HG03135 (cell line): ENCODE measurements around the gene WDR49.
"Not testable (repeated sequence)": the region's sequence is repeated elsewhere in the genome, so short reads cannot be mapped to it uniquely, and the experiment has no call there.

Source experiments
- ATAC-seq: cut with Tn5 transposase; IDR thresholded peaks from one replicate; pipeline ENCODE4 v1.9.1; 2021; ENCODE audit warnings: mild to moderate bottlenecking, moderate library complexity; ENCODE audit not compliant: unreplicated experiment

WDR49 gene

DNA sequence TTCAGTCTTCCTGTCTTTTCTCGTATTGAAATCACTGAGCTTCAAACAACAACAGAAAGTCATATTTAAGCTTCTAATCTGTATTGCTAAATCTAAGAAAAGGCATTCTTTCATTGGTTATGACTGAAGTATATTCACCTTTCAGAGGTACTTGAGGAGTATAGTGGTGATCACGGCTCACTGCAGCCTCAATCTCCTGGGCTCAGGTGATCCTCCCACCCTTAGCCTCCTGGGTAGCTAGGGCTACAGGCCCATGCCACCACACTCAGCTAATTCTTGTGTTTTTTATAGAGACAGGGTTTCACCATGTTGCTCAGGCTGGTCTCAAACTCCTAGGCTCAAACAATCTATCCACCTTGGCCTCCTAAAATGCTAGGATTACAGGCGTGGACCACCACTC lies 38.7 kb downstream of the WDR49 start:
- no peak for ATAC-seq

DNA sequence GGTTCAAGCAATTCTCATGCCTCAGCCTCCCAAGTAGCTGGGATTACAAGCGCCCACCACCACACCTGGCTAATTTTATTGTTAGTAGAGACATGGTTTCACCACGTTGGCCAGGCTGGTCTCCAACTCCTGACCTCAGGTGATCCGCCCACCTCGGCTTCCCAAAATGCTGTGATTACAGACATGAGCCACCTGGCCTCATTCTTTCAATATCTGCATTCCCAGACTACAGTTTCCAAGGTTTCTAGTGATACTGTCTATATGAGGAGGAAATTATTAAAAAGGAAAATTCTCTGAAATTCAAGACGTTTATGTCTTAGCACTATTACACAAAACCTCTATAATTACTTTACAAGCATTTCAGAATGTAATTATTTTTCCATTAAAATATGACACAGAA lies 39.5 kb downstream of the WDR49 start:
- ATAC-seq = not testable (repeated sequence)

DNA sequence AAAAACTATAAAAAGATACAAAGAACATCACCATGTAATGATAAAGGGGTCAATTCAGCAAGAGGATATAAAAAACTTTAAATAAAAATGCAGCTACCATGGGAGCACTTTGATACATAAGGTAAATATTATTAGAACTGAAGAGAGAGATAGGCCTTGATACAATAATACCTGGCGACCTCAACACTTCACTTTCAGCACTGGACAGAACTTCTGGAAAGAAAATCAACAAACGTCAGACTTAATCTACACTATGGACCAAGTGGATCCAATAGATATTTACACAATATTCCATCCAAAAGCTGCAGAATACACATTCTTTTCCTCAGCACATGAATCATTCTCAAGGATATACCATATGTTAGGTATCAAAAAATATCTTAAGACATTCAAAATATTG lies 42.0 kb downstream of the WDR49 start:
- no peak for ATAC-seq

DNA sequence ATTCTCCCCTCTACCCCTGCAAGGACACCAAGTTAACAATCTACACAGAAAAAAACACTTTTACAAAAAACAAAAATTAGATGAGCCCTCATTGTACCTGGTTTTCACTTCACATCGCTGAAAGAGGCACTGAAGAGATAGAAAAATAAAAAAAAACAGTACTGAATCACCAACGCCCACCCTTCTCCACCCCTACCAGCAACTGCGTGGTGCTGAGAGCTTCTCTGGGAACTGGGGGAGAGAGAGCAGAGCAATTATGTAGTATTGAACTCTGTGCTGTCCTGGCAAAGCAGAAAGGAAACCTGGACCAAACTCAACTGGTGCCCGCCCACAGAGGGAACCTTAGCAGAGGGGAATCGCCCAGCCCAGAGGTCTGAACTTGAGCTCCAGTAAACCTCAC lies 44.6 kb downstream of the WDR49 start:
- no peak for ATAC-seq

DNA sequence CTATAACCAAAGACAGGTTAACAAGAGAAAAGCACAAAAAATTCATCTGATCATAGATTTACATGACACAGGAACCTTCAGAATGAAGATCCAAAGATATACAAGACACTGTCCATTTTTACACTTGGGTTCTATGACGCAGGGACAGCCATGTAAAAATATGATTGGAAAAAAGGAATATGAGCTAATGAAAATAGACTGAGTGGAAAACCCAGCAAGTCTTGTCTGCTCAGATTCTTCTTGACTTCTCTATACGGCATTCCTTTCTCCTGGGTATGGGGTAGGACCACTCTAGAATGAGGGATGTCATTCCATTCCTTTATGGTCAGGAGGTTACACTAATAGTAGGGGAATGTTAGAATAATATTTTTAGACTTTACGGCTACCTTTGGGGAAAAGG lies 46.9 kb downstream of the WDR49 start:
- no peak for ATAC-seq

DNA sequence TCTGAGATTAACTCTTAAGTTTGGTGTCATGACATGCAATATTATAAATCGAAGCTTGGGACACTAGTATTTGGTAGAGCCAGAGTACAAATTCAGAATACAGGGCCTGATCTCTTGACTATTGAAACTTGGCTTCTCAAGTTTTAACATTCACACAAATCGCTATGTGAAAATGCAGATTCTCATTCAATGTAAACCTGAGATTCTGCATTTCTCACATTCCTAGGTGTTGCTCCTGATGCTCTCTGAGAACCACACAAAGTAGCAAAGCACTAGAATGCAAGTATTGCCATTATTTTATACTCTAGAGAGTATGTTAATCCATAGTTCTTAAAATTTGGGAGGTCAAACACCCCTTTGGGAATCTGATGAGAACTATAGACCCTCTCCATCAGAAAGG lies 47.9 kb downstream of the WDR49 start:
- ATAC-seq = no peak

DNA sequence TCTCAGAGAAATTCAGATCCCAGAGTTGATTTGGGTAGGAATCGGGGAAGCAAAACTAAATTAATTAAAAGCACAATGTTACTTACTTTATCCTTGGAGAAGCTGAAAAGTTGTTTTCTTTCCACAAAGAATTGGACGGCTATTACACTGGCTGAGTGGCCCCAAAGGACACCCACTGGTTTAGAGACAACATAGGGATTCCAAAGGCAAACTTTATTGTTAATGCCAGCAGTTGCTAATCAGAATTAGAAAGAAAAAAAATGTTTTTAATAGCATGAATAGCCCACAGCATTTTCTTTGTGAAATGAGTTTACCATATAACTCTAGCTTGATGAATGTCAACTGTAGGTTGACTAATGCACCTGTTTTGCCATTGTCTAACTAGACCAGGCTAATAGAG lies 51.7 kb downstream of the WDR49 start:
- no peak for ATAC-seq

GRCh38 chr3:167587651-167588050 lies 66.1 kb downstream of the WDR49 start:
- ATAC-seq = no peak

GRCh38 chr3:167575000-167575600 lies 78.6 kb downstream of the WDR49 start:
- no peak for ATAC-seq

GRCh38 chr3:167572991-167573390 lies 80.8 kb downstream of the WDR49 start:
- no peak for ATAC-seq

DNA sequence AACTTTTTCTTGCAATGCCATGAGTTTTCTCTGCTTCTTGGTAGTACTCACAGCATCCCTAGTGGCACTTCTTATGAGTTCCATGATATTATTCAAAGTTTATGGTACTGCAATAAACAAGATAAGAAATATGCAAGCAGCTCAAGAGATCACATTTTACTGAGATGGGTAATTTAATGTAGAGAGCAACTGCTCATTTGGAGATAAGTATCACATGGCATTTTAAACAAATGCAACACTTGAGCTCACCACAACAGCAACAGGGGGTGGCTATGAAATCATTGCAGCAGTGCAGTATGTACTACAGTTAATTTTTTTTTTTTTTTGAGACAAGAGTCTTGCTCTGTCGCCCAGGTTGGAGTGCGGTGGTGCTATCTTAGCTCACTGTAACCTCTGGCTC lies 85.1 kb downstream of the WDR49 start:
- ATAC-seq = no peak

GRCh38 chr3:167565489-167565888 lies 88.3 kb downstream of the WDR49 start:
- ATAC-seq = no peak

DNA sequence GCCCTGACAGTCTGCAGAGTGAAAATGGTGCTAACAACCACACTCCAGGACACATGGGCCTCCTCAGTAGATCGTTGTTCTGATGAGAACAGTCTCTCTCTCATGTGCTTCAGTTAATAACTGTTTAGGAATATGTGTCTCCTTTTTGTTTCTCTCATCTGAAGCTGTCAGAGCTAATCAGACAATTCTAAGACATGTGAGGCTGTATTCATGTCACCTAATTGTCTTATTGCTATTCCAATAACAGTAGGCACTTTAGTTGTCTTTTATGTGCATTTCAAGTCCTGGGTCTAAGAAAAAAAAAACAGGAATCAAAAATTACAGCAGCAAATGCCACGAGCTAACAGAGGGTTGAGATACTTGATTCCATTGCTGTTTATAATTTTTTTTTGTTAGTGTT lies 89.1 kb downstream of the WDR49 start:
- ATAC-seq = no peak

DNA sequence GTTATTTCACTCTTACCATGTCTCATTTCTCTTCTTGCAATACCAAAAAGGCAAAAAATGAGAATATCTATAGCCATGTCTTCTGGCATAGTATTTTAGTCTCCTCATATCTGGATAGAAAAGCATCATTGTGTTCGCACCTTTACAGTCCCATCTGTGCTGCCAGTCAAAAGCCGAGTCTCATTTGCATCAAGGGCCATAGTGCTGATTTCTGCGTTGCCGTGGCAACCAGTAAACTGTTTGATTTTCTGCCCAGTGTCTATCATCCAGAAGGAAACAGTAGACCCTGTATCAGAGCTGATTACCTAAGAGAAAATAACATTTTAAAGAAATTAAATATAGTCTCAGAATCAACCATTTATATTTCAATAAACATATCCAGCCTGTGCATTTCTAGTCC lies 93.8 kb downstream of the WDR49 start:
- no peak for ATAC-seq

DNA sequence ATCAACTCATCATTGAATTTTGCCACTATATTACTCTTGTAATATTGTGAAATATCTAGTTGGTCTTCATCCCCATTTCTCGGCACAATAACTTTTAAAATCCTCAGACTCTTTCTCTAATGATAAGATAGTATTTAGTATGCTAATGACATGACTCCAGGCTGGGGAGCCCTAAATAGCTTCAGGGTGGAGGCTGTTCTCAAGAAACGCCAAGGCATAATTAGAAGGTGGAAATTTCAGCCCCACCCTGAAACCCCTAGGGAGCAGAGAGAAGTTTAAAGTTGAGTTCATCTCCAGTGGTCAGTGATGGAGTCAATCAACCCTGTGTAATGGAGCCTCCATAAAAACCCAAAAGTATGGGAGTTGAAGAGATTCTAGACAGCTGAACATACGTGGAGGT lies 98.8 kb downstream of the WDR49 start:
- no peak for ATAC-seq

DNA sequence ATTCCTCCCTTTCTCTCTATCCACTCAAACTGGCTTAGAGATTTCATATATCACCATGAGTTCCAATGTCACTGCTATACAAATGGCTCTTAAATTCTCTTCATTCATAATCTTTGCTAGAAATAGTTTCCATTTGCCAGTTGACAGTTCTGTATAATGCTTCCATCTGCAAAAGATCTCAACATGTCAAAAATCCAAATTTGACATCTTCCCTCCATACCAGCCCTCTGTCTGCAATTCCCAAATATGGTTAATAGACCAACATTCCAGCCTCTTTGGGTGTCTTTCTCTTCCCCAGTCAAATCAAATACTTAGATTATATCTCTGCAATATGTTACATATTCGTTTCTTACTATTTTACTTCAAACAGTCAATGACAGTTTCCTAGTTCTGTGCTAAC lies 115.7 kb downstream of the WDR49 start:
- no peak for ATAC-seq

DNA sequence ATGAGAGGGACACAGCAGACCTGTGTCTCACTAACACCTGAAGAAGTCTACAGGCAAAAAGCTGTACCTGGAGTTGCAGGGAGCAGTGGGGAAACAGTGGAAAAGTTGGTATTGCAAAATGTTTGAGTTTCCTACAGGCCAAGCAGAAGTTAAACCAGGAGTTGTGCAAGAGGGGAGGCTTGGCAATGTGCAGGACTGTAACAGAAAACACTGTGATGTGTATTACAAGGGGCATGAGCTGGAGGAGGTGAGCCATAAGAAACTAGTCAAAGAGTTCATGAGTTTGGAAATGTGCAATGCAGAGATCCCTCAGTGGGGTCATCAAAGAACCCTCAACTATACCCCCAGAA lies 132.8 kb downstream of the WDR49 start:
- no peak for ATAC-seq

GRCh38 chr3:167520266-167521005 lies 133.3 kb downstream of the WDR49 start:
- ATAC-seq = no peak

- no peak for ATAC-seq
These were observed 145.8 kb downstream of the WDR49 start for GRCh38 chr3:167507954-167508353.

- ATAC-seq = no peak
These were observed 151.3 kb downstream of the WDR49 start for GRCh38 chr3:167502401-167502800.

DNA sequence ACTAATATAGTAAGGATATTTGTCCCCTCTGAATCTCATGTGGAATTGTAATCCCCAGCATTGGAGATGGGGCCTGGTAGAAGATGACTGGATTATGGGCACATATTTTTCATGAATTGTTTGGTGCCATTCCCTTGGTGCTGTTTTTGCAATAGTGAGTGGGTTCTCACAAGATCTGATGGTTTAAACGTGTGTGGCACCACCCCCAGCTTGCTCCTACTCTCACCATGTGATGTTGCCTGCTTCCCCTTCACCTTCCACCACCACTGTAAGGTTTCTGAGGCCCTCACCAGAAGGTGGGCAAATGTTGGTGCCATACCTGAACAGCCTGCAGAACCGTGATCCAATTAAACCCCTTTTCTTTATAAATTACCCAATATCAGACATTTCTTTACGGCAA lies 151.8 kb downstream of the WDR49 start:
- ATAC-seq = no peak

- no peak for ATAC-seq
These were observed 155.8 kb downstream of the WDR49 start for GRCh38 chr3:167497903-167498302.

GRCh38 chr3:167493244-167493643 lies 160.5 kb downstream of the WDR49 start:
- no peak for ATAC-seq
